Measurements from ENCODE around the gene ZNRF4. TPM values are rescaled to one million over a fixed set of nuclear protein-coding genes. Genes with fewer than 3 reads are reported as not detected.
"Not testable (repeated sequence)": the region's sequence is repeated elsewhere in the genome, so short reads cannot be mapped to it uniquely, and the experiment has no call there.

ZNRF4 gene
- total RNA-seq, 1 donor from 2014 or later = not detected

DNA sequence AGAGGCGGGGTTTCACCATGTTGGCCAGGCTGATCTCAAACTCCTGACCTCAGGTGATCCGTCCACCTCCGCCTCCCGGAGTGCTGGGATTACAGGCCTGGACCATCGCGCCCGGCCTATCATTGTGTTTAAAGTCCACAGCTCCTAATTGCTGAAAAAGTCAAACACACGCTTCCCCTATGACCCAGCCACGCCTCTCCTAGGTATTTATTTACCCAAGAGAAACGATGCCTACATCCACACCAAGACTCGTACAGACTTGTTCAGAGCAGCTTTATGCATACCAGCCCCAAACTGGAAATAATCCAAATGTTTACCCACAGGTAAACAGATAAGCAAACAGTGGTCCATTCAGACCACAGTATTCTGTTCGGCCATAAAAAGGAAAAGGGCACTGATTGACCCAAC is 15.1 kb downstream of the ZNRF4 start:
- peak; percentile 65 for DNase-seq (ENCODE audit: low spot score)
- peak; percentile 90 for ATAC-seq

DNA sequence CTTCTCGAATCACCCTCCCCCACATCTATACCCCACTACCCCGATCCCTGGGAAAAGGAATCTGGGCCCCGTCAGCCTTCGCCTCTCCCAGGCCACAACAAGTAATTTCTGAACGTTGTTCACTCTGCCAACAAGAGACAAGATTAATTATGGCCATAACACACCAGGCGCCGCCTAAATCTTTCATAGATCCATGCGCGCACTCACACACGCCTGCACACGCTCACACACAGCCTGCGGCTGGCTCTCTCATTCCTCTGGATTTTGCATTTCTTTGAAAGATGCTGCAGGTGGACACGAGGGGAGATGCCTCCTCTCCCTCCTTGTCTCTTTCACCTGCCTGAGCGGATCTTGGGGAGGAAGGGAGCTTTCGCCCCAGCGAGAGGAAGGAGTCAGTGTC is 17.1 kb downstream of the ZNRF4 start:
- ATAC-seq (no peak), DNase-seq (ENCODE audit: low spot score) (no peak)

DNA sequence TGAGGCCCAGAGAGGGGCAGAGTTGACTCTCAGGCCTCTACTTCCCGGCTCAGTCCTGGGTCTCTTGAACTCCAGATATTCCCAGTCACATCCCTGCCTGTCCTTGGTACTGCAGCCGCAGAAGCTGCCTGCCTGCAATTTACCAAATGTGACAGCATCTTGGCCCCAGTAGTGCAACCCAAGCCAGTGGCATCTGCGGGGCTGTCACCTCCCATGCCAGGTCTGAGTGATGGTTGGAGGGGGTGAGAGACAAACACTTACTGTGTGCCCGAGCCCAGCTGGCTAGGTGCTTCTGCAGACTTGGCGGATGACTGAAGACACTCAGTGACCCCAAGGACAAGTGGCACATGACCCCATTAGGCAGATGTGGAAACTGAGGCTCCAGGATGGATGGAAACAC is 18.4 kb downstream of the ZNRF4 start:
- ATAC-seq = no peak
- no peak for DNase-seq (ENCODE audit: low spot score)

DNA sequence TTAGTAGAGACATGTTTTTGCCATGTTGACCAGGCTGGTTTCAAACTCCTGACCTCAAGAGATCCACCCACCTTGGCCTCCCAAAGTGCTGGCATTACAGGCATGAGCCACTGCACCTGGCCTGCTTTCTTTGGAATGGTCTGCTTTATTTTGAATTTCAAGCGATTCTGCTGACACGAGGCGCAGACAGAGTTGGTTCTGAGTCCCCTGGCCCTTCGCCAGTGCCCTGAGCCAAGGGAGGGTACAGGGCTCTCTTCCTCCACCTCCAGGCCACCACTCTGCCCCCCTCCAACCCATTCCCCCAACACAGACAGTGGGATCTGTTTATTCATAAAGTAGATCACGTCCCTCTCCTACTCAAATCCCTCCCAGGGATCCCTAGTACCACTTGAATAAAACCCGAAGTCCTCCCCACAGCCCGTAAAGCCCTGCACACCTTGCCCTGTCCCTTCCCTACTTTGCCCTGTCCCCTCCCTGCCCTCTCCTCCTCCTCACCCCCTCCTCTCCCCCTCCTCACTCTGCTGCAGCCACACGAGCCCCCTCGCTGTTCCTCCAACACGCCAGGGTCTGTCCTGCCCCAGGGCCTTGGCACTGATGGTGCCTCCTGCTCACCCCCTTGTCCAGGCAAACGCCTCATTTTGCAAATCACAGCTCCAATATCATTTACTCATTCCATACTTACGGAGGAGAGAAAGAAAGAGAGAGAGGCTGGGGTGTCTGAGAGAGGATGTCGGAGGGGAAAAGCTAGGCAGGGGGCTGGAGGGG is 22.4 kb downstream of the ZNRF4 start:
- ATAC-seq (no peak), DNase-seq (ENCODE audit: low spot score) (no peak)

DNA sequence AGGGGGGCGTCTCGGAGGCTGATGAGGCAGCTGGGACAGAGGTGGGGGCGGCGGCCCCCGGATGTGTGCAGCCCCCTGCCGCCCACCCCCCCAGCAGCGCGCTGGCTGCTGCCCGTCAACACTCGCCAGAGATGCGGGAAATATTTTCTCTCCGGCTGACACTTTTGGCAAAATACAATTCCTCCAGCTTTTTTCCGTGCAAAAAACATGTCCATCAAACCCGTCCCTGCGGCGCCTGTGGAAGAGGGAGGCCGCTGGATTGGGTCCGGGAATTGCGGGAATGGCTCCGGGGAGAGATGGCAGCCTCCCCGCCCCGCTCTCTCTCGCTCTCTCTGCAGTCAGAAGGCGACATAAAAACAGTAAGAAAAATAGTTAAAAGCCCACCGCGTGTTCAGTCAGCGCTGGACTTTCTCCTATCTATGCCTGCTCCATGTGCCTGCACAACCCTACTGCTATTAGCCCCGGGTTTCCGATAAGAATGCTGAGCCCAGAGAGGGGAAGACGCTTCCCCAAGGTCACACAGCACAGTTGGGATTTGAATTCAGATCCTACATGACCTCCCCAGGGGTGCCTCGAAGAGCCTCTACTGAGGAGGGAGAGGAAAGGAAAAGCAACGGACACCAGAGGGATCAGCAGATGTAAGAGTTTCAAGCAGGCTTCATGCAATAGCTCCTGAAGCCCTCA is 23.2 kb downstream of the ZNRF4 start:
- ATAC-seq (no peak), DNase-seq (ENCODE audit: low spot score) (no peak)

DNA sequence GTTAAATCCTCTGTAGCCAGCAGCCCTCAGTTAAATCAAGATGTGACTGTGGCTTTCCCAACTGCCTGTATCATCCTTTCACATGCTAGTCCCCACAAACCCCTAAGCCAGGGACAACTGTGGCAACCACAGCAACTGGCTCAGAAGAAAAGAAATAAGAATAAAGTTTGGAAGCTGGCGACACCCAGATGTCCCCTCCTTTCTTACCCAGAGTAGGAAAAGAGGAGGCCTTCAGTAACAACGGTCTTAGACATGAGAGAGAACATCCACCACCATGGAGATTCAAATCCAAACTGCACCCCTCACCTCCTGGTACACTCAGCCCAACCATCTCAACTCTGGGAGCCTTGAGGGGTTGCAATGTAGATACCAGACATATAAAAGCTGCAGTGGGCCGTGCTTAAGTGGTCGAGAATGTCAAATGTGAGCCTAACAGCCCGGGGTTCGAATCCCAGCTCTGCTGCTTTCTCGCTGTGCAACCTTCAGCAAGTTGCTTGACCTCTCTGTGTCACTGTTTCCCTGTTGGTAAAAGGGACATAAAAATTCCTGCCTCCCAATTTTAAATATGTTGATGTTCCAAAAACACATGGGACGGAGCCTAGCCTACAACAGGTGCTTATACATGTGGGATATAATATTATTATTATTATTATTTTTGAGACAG is 23.8 kb downstream of the ZNRF4 start:
- DNase-seq (ENCODE audit: low spot score) = no peak
- ATAC-seq = no peak

DNA sequence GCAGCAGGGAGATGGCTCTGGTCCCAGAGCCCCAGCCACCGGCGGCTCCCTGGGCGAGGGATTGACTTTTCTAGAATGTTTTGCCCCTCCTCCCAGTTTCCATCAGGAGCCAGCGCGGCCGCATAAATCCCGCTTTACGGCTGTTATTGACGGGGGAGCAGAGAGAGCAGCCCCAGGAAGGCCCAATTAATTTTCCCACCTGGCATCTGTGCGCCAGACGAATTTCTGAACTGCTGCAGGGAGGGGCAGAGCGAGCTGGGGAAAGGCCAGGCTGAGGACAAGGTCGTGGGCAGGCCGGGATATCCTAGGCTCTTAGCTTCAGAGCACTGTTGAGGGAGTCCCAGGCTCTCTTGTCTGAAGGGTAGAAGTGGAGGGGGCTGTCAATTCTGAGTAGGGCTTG is 24.7 kb downstream of the ZNRF4 start:
- ATAC-seq (no peak), DNase-seq (ENCODE audit: low spot score) (no peak)

DNA sequence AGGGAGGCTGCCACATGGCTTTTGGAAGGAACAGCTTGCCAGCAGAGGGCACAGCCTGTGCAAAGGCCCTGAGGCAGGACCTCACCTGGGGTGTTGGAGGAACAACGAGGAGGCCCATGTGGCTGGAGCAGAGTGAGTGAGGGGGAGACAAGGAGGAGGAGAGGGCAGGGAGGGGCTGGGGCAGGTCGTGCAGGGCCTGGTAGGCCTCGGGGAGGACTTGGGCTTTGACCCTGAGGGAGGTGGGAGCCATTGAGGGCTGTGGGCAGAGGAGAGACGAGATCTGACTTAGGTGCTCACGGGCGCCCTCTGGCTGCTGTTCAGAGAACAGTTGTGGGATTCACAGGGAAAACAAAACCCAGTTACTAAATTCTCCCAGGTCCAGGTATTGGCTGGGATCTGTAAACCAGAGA is 25.2 kb downstream of the ZNRF4 start:
- ATAC-seq (no peak), DNase-seq (ENCODE audit: low spot score) (no peak)

DNA sequence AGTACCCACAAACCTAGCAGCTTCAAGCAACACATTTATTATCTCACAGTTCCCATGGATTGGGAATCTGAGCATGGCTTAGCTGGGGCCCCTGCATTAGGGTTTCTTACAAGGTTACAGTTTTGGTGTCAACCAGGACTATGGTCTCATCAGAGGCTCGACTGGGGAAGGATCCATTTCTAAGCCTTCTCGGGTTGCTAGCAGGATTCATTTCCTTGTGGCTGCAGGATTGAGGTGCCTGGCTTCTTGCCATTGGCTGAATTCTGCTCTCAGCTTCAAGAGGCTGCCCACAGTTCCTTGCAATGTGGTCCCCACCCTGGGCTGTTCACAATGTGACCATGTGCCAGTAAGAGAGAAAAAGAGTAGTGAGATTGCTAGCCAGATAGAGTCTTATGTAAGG is 26.7 kb downstream of the ZNRF4 start:
- DNase-seq (ENCODE audit: low spot score) (no peak), ATAC-seq (no peak)

DNA sequence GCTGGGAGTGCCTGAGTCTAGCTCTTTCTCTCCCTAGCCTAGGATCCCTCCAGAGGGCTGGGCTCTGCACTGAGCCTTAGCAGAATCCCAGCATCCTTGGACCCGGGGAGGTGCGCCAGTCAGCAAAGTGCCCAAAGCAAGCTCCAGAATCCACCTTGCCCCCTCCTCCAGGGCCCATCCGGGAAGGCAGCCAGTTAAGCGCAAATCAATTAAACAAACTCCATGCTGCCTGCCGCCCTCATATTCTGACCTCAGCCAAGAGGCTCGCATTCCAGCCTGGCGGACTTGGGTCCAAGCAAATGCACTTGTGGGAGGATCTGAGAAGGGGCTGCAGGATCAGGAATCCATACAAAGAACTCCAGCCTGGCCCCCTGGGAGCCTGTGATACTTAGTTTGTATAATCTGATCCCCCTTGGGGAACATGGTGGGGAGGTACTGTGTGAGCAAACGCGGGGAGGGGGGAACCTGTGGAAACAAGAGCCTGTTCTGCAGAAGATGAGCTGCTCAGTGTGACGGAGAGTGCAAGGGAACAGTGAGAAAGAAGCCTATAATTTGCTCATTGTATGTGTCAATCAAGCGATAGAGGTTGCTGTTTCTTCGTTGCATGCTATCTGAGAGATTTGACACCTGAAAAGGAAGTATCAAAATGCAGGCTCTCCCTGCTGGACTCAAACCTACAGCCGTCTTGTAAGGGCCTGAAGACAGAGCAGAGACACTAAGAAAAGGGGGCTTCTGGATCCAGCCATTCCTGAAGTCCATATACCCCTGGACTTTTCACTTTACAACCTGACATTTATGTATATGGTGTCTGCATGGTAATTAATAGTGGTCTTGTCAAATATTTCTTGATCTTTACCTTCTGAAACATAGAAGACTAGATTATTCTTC is 29.4 kb downstream of the ZNRF4 start:
- ATAC-seq = peak; percentile 90

DNA sequence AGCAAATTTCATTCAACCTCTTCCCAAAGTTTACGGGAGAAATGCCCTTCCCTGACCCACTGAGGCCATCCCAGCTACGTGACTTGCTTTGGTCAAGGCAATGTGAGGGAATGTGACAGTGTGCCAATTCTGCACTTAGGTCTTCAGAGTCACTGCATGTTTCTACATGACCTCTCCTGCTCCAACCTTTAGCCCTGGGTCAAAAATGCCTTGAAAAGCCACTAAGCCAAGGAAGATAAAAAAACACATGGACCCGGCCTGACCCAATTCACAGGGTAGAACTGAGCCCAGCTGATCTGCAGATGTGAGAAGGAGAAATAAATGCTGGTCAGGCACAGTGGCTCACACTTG is 30.0 kb downstream of the ZNRF4 start:
- DNase-seq (ENCODE audit: low spot score) (peak; percentile 75), ATAC-seq (peak; percentile 68)

More for the DNA sequence above, 29.4 kb downstream of the ZNRF4 start:
- DNase-seq (ENCODE audit: low spot score) = peak; percentile 91

DNA sequence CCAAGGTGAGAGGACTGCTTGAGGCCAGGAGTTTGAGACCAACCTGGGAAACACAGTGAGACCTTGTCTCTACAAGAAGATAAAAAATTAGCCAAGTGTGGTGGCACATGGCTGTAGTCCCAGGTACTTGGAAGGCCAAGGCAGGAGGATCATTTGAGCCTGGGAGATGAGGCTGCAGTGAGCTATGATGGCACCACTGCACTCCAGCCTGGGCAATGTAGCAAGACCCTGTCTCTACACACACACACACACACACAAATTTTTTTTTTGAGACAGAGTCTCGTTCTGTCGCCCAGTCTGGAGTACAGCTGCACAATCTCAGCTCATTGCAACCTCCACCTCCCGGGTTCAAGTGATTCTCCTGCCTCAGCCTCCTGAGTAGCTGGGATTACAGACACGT is 30.4 kb downstream of the ZNRF4 start:
- not testable (repeated sequence) for ATAC-seq; DNase-seq (ENCODE audit: low spot score)

DNA sequence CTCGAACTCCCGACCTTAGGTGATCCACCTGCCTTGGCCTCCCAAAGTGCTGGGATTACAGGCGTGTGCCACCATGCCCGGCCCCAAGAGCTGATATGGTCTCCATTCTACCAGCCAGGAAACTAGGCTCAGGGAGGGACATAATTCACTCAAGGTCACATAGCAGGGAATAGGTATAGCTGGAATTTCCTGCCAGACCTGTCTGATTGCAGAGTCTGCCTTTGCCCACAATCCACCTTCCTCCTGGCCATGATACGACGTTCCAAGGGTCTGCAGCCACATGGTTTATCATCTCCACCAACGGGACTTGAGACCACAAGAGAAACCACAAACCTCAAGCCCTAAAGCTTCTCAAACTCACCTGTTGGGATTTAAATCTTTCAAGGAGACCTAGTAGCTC is 32.0 kb downstream of the ZNRF4 start:
- ATAC-seq = no peak
- DNase-seq (ENCODE audit: low spot score) = no peak

DNA sequence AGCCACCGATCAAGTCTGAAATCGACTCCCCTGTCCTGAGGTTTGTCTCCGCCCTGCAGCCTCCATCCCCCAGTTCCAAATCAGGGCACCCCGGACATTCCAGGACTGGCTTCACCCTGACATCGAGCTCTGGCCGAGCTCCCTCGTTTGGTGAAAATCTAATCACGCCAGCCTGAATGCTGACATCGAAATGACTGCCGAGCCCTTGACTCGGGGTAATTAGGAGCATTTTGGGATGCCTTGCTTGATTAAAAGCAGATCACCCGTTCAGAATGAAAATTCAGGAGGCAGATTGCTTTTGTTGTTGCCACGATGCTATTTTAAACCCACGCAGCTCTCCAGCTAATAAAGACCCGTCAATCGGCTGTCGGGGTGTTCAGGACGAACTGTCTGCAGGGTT is 34.3 kb downstream of the ZNRF4 start:
- DNase-seq (ENCODE audit: low spot score) (no peak), ATAC-seq (no peak)

DNA sequence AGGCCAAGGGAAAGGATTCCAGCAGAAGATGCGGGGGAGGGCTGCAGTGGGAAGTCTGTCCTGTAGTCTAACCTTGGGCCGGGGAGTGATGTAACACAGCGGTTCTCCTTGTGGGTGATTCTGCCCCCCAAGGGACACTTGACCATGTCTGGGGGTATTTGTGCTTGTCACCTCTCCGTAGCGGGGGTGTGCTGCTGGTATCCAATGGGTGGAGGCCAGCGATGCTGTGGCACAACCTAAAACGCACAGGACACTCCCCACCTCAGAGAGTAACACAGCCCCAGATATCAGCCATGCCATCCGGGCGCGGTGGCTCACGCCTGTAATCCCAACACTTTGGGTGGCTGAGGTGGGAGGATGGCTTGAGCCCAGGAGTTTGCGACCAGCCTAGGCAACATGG is 36.3 kb downstream of the ZNRF4 start:
- DNase-seq (ENCODE audit: low spot score) = no peak
- ATAC-seq = no peak

DNA sequence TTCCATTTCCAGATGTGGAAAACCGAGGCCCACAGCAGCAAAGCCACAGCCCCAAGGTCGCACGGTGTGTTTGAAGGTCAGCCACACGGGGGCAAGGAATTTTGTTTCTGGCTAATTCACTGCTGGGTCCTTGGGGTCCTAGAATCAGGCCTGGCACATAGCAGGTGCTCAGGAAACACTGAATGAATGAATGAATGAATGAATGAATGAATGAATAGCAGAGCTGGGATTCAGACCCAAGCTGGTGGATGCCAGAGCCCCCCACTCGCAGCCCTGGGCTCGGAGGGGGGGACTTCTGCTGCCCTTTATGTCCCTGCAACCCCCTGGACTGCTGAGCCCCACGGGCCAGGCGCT is 37.0 kb downstream of the ZNRF4 start:
- DNase-seq (ENCODE audit: low spot score) (no peak), ATAC-seq (no peak)

DNA sequence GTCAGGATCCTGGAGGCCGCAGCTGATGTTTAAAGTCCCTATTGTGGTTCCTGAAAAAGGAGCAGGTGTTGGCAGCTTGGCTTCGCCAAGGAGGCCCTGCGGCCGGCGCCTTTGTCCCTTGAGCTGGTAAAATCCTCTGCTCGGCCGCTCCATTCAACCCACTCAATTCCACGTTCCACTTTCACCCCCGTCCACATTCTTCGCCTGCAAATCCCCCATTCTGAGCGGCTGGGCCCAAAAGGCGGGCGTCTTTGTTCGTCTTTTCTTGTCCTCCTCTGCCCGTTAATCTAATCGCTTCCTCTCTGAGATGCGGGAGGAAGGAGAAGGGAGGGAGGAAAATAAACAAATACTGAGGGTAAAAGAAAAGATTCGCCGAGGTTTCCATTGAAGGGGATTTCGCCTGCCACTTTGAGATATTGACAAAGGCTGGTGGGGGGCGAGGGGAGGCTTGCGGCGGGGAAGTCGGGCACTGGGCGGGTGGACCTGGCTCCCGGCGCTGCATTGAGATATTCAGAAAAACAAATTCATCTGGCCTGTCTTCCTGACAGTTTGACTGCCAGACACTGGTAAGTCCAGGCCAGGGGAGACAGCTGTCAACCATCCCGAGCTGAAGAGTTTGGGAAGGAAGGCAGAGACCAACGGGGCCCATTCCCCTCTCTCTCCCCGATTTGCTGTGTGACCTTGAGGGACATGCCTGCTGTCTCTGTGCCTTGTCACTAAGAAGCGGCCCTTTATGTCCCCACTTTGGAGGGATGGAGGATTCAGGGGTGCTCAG is 37.6 kb downstream of the ZNRF4 start:
- no peak for ATAC-seq
- no peak for DNase-seq (ENCODE audit: low spot score)

DNA sequence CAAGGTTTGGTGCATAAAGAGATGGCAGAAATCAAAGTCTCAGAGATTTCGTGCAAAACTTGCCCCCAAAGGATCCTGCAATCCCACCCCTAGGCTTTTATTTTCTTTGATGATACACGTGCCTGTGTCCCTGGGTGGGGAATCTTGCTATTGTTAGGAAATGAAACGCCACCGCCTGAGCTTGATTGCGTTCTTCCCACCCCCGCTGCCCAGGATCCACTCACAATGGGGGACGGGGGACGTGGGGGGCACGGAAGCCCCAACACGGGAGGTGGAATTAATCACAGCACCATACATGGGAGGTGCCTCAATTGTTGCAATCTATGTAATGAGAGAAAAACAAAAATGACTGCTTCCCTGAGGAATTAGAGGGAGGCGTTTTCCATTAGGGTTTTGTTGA is 39.6 kb downstream of the ZNRF4 start:
- ATAC-seq = no peak
- DNase-seq (ENCODE audit: low spot score) = no peak

DNA sequence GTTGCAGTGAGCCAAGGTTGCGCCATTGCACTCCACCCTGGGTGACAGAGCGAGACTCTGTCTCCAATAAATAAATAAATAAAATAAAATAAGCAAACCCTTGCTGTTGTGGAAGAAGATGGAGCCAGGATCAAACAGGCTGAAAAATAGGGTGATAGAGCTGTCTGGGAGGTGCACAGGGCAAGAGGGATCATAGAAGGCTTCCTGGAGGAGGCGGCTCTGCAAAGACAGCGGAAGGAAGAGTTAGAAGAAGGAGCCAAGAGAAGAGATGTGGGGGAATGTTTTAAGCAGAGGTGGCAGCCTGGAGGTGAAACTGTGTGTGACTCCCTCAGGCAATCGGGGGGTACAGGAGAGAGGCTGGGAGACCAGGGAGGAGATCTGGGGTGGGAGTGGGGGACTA is 40.6 kb downstream of the ZNRF4 start:
- no peak for ATAC-seq
- no peak for DNase-seq (ENCODE audit: low spot score)

DNA sequence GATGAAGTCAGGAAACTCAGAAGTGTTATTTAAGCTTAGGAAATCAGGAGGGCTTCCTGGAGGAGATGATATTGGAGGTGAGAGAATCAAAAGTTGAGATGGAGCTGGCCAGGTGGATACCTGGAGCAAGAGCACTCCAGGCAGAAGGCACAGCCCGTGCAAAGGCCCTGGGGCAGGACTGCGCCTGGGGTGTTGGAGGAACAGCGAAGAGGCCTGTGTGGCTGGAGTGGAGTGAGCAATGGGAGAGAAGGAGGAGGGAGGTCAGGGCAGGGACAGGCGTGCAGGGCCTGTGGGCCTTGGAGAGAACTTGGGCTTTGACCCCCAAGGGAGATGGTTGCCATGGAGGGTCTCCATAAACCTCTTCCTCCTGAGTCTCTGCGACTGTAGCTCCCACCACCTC is 42.1 kb downstream of the ZNRF4 start:
- DNase-seq (ENCODE audit: low spot score) (no peak), ATAC-seq (no peak)

Measured in left lobe of liver (tissue), 2 donors.